Measurements from ENCODE around the gene CALM3.
"Not testable (repeated sequence)": the region's sequence is repeated elsewhere in the genome, so short reads cannot be mapped to it uniquely, and the experiment has no call there.

CALM3 gene

DNA sequence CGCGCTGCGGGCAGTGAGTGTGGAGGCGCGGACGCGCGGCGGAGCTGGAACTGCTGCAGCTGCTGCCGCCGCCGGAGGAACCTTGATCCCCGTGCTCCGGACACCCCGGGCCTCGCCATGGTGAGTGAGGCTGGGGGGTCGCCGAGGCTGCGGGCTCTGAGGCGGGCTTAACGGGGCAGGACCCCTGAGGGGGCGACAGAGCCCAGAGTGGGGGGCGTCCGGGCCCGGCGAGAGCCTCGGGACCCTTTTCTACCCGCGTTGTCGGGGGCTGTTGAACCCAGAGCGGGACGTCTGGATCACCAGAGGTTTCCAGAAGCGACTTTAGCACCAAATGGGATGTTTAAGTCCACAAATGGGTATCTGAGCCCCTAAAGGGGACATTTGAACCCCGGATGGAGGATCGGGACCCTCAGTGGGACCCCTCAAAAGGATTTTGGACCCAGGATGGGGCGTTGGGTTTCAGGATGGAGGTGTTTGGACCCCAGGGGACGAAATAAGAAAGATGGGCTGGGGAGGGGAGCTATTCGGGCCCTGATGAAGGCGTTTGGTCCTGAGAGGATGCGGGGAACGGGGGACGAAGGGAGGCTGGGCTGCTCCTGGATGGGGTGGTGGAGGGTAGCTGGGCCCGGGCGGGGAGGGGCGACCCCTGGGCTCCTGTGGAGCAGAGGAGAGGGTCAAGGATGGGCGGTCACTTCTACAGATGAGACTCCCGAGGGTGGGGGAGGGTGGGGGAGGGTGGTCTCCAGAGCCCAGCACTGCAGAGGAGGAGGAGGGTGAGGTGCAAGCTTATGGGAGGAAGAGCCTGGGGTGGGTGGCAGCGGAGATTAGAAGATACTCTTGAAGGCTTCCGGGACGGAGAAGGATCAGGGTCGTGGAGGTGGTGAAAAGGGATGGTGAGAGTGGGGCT lies at the start of gene CALM3:
CALM3 (plus strand) TSS at position 13 of the 907 bp plus-strand sequence; CDS start at position 118, 105 bp downstream.
- DNase-seq (ENCODE audit: insufficient read length, low spot score) = no peak
- TF ChIP-seq, protein P1, sequence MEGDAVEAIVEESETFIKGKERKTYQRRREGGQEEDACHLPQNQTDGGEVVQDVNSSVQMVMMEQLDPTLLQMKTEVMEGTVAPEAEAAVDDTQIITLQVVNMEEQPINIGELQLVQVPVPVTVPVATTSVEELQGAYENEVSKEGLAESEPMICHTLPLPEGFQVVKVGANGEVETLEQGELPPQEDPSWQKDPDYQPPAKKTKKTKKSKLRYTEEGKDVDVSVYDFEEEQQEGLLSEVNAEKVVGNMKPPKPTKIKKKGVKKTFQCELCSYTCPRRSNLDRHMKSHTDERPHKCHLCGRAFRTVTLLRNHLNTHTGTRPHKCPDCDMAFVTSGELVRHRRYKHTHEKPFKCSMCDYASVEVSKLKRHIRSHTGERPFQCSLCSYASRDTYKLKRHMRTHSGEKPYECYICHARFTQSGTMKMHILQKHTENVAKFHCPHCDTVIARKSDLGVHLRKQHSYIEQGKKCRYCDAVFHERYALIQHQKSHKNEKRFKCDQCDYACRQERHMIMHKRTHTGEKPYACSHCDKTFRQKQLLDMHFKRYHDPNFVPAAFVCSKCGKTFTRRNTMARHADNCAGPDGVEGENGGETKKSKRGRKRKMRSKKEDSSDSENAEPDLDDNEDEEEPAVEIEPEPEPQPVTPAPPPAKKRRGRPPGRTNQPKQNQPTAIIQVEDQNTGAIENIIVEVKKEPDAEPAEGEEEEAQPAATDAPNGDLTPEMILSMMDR (IDR thresholded peaks at IDR 0.05; ENCODE audit: insufficient read depth, missing control alignments) = no peak
- no peak for FAIRE-seq

DNA sequence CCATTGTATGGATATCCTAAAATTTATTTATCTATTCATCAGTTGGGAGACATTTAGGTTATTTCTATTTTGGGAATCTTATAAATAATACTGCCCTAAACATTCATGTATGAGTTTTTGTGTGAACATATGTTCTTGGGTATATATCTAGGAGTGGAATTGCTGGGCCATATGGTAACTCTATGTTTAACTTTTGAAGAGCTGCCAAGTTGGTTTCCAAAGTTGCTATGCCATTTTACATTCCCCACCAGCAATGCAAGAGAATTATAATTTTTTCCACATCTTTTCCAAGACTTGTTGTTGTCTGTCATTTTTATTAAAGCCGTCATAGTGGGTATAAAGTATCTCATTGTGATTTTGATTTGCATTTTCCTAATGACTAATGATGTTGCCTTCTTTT lies 48.2 kb upstream of the CALM3 start:
- TF ChIP-seq, protein P1 (IDR thresholded peaks at IDR 0.05; ENCODE audit: insufficient read depth, missing control alignments) = no peak
- DNase-seq (ENCODE audit: insufficient read length, low spot score) (no peak), FAIRE-seq (no peak)

DNA sequence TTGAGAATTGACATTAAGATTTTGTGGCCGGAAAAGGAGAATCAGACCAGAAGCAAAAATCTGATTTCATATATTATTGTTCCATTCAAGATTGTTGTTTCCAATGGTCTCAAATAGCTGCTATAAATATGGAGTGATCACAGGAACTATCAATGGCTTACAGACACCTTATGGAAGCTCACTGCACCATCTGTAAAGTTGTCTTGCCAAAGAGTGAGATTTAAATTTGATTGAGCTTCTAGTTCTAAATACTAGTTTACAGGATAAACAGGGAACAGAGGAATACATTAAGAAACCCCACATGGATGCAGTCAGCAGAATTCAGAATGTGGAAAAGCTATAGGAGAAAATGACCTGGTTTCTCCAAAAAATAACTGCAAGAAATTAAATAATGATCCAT lies 47.0 kb upstream of the CALM3 start:
- TF ChIP-seq, protein P1 (IDR thresholded peaks at IDR 0.05; ENCODE audit: insufficient read depth, missing control alignments) = no peak
- DNase-seq (ENCODE audit: insufficient read length, low spot score) (no peak), FAIRE-seq (no peak)

DNA sequence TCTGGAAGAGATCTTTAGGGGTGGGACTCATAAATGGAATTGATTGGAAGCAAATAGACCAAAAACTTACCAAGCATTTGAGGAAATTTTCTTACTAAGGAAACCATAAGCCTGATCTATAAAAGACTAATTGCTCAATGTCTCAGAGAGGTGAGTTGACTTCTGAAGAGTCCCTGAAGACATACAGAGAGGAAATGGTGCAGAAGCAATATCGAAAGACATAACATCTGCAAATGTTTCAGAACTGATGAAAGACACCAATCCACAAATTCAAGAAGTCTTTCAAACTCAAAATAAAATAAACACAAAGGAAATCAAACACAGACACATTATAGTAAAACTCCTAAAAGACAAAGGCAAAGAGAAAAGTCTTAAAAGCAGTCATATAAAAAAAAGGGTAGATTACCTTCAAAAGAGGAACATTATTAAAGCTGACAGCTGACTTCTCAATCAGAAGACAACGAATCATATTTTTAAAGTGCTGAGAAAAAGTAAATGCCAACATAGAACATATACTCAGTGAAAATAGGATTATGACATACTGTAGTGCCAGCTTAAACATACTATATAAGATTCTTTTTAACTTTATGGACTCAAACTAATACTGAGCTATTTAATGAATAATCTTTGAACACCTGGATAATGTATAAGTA lies 45.4 kb upstream of the CALM3 start:
- DNase-seq (ENCODE audit: insufficient read length, low spot score) (no peak), FAIRE-seq (no peak)
- TF ChIP-seq, protein P1 (IDR thresholded peaks at IDR 0.05; ENCODE audit: insufficient read depth, missing control alignments) = no peak

DNA sequence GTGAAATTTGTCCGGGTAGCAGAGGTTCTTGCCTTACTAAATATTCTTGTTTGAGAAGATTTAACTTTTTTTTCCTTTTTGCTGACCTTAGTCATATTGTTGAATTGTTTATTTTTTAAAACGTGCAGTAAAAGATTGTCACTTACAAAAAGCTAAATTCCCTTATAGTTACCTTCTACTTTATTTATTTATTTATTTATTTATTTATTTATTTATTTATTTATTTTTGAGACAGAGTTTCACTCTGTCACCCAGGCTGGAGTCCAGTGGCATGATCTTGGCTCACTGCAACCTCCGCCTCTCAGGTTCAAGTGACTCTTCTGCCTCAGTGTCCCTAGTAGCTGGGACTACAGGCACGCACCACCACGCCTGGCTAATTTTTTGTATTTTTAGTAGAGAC lies 44.7 kb upstream of the CALM3 start:
- DNase-seq (ENCODE audit: insufficient read length, low spot score); FAIRE-seq: not testable (repeated sequence)

DNA sequence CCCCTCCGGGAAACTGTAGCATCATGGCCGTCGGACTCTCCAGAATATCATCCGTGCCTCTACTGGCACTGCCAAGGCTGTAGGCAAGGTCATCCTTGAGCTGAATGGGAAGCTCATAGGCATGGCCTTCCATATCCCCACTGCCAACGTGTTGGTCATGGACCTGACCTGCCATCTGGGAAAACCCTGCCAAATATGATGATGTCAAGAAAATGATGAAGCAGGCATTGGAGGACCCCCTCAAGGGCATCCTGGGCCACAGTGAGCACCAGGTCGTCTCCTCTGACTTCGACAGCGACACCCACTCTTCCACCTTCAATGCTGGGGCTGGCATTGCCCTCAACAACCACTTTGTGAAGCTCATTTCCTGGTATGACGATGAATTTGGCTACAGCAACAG lies 41.9 kb upstream of the CALM3 start:
- TF ChIP-seq, protein P1 (IDR thresholded peaks at IDR 0.05; ENCODE audit: insufficient read depth, missing control alignments) = no peak
- DNase-seq (ENCODE audit: insufficient read length, low spot score) (no peak), FAIRE-seq (no peak)

DNA sequence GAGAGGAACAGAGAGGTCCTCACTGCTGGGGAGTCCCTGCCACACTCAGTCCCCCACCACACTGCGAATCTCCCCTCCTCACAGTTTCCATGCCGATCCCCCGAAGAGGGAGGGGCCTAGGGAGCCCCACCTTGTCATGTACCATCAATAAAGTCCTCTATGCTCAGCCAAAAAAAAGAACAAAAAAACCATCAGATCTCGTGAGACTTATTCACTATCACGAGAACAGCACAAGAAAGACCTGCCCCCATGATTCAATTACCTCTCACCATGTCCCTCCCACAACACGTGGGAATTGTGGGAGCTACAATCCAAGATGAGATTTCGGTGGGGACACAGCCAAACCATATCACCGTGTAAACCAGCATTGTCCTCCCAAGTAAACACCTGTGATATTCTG lies 41.5 kb upstream of the CALM3 start:
- DNase-seq (ENCODE audit: insufficient read length, low spot score); FAIRE-seq: not testable (repeated sequence)

DNA sequence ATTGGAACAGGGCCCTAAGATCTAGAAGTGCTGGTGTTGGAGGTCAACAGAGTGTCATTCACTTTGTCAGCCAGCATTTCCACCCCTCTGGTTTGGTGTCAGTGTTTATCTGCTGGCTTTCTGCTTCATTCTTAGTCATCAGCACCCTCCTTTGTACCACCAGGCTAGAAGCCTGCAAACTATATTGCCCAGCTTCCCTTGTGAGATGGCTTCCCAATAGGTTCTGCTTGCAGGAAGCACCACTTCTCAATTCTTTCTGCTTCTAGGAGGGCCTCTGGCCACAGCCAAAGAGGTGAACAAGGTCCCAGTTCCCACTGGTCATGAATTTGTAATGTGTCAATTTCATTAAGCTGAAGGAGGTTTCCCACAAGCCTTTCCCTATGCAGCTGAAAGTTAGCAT lies 36.4 kb upstream of the CALM3 start:
- DNase-seq (ENCODE audit: insufficient read length, low spot score) = no peak
- no peak for FAIRE-seq
- TF ChIP-seq, protein P1 (IDR thresholded peaks at IDR 0.05; ENCODE audit: insufficient read depth, missing control alignments) = no peak
